KMS-11 (cell line): ENCODE data around the gene DCHS2.

Source experiments
- H2AFZ ChIP-seq: fragments of 200-600 bp; sonication (generic); 2 replicates; pipeline ENCODE4 v1.6.1; 2016; ENCODE audit warnings: antibody characterized with exemption, mixed run types, low read depth
- H3K27ac ChIP-seq: fragments of 200-600 bp; sonication (generic); 2 replicates; pipeline ENCODE4 v1.6.1; 2016; ENCODE audit warnings: mild to moderate bottlenecking, mixed run types
- H3K27me3 ChIP-seq: fragments of 200-600 bp; sonication (generic); 2 replicates; pipeline ENCODE4 v1.6.1; 2017; ENCODE audit warnings: mild to moderate bottlenecking, low read depth, mixed run types, moderate library complexity; ENCODE audit not compliant: insufficient read depth
- H3K36me3 ChIP-seq: fragments of 200-600 bp; sonication (generic); 2 replicates; pipeline ENCODE4 v1.6.1; 2017; ENCODE audit warnings: mild to moderate bottlenecking, mixed run types; ENCODE audit not compliant: insufficient read depth
- H3K4me1 ChIP-seq: fragments of 200-600 bp; sonication (generic); 2 replicates; pipeline ENCODE4 v1.6.1; 2016; ENCODE audit warnings: mild to moderate bottlenecking, low read depth, mixed run types; ENCODE audit not compliant: poor library complexity, severe bottlenecking
- H3K4me2 ChIP-seq: fragments of 200-600 bp; sonication (generic); 2 replicates; pipeline ENCODE4 v1.7.0; 2016; ENCODE audit warnings: mild to moderate bottlenecking, mixed run types
- H3K4me3 ChIP-seq: fragments of 200-600 bp; sonication (generic); IDR thresholded peaks from 2 replicates; pipeline ENCODE4 v1.6.1; 2017; ENCODE audit warnings: low read depth, low read length, mixed read lengths; ENCODE audit not compliant: insufficient read depth
- H3K79me2 ChIP-seq: fragments of 200-600 bp; sonication (generic); 2 replicates; pipeline ENCODE4 v1.6.1; 2016; ENCODE audit warnings: low read depth, mixed run types; ENCODE audit not compliant: insufficient read depth
- H3K9ac ChIP-seq: fragments of 200-600 bp; sonication (generic); 2 replicates; pipeline ENCODE4 v1.6.1; 2016; ENCODE audit warnings: mild to moderate bottlenecking, mixed run types
- H4K20me1 ChIP-seq: fragments of 200-600 bp; sonication (generic); 2 replicates; pipeline ENCODE4 v1.6.1; 2016; ENCODE audit warnings: mild to moderate bottlenecking, mixed run types; ENCODE audit not compliant: insufficient read depth
- CTCF ChIP-seq: fragments of 200-600 bp; sonication (generic); conservative IDR thresholded peaks from 2 replicates; pipeline ENCODE4 v1.6.1; 2017; ENCODE audit warnings: low read depth, mild to moderate bottlenecking, antibody characterized with exemption, low read length, moderate library complexity, mixed read lengths

Gene DCHS2

GRCh38 chr4:154416190-154416547 is 75.4 kb downstream of the DCHS2 start:
- TF ChIP-seq CTCF = no peak
- Histone ChIP-seq H3K4me2 (peak overlapping the region; percentile 94), H3K9ac (peak overlapping the region; percentile 31; the same call in 1 of the 2 replicates), H3K4me3 (no peak overlapping the region), H3K27me3 (no peaks in the 10 kb centered on the region), H3K36me3 (no peaks in the 10 kb centered on the region), H3K27ac (no peak overlapping the region), H3K4me1 (peaks cover 8% of the 10 kb centered on the region), H4K20me1 (no peaks in the 10 kb centered on the region), H2AFZ (peak overlapping the region; percentile 91), H3K79me2 (no peaks in the 10 kb centered on the region)

DNA sequence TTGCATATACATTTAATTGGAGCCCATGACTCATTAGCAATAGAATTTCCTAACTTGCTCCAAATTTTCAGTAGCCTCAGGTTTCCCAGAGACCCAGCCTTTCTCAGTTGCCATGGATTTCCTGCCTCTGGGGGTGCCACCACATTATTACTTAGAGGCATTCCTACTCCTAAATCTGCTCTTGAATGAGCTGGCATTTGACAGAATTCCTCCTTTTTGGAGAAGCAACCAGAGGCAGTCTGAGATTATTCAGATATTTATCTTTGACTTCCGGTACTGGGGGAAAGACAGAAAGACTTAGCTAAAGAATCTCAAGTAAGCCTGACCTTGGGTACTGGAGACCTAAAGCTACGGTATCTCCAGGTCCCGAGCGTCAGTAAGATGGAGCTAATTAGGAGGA is 76.3 kb downstream of the DCHS2 start:
- Histone ChIP-seq H3K4me3 (no peak overlapping the region), H3K9ac (no peak overlapping the region), H3K4me1 (peaks cover 8% of the 10 kb centered on the region), H4K20me1 (no peaks in the 10 kb centered on the region), H3K36me3 (no peaks in the 10 kb centered on the region), H3K79me2 (no peaks in the 10 kb centered on the region), H3K27me3 (no peaks in the 10 kb centered on the region), H2AFZ (no peak overlapping the region), H3K27ac (no peak overlapping the region), H3K4me2 (no peak overlapping the region)
- no peak for TF ChIP-seq CTCF

GRCh38 chr4:154414796-154415195 is 76.8 kb downstream of the DCHS2 start:
- no peaks in the 10 kb centered on the region for H4K20me1 ChIP-seq
- no peak overlapping the region for H3K27ac ChIP-seq
- peaks cover 8% of the 10 kb centered on the region for H3K4me1 ChIP-seq
- H3K9ac ChIP-seq = no peak overlapping the region
- no peak overlapping the region for H3K4me2 ChIP-seq
- H3K36me3 ChIP-seq = no peaks in the 10 kb centered on the region
- no peaks in the 10 kb centered on the region for H3K27me3 ChIP-seq
- no peaks in the 10 kb centered on the region for H3K79me2 ChIP-seq
- no peak for TF ChIP-seq CTCF
- H2AFZ ChIP-seq = no peak overlapping the region
- no peak overlapping the region for H3K4me3 ChIP-seq

DNA sequence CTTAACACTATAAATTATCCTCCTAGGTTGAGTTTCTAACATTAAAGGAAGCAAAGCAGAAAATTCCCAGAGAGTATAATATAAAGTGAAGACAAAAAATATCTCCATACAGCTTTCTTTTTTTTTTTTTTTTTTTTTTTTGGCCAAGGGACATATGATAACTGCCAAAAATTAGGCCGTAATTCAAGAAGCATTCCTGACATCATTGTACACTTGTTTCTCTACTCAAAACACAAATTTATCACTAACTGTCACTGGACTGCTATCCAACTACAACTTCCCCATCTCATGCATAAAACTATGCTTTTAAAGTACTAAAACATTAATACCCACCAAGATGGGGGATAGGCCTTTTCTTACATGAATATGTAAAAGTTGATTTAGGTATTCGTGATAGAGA is 77.2 kb downstream of the DCHS2 start:
- Histone ChIP-seq H3K4me1 (peaks cover 8% of the 10 kb centered on the region), H3K79me2 (no peaks in the 10 kb centered on the region), H3K4me2 (no peak overlapping the region), H3K27me3 (no peaks in the 10 kb centered on the region), H3K4me3 (no peak overlapping the region), H3K27ac (no peak overlapping the region), H4K20me1 (no peaks in the 10 kb centered on the region), H3K9ac (no peak overlapping the region), H3K36me3 (no peaks in the 10 kb centered on the region), H2AFZ (no peak overlapping the region)
- TF ChIP-seq CTCF = no peak

- Histone ChIP-seq H3K36me3 (no peaks in the 10 kb centered on the region), H4K20me1 (no peaks in the 10 kb centered on the region), H3K4me3 (no peak overlapping the region), H3K9ac (no peak overlapping the region), H3K27ac (no peak overlapping the region), H3K4me1 (no peaks in the 10 kb centered on the region), H2AFZ (no peak overlapping the region), H3K27me3 (no peaks in the 10 kb centered on the region), H3K4me2 (no peak overlapping the region), H3K79me2 (no peaks in the 10 kb centered on the region)
- TF ChIP-seq CTCF = no peak
These were observed 84.2 kb downstream of the DCHS2 start for GRCh38 chr4:154407443-154407842.
